GM06990 (cell line): ENCODE results near the gene ZNF407.

Source experiments
- DNase-seq: peaks from one replicate; pipeline ENCODE4 v3.0.0-alpha.2; 2011; ENCODE audit not compliant: insufficient read length; ENCODE audit errors: extremely low read depth
- H3K27me3 ChIP-seq: replicated peaks from 2 replicates; pipeline ENCODE4 v1.6.0; 2011; ENCODE audit warnings: low read length; ENCODE audit not compliant: control insufficient read depth, insufficient read depth
- H3K36me3 ChIP-seq: 2 replicates; pipeline ENCODE4 v1.5.1; 2011; ENCODE audit warnings: low read length; ENCODE audit not compliant: control insufficient read depth, insufficient read depth
- H3K4me3 ChIP-seq: replicated peaks from 2 replicates; pipeline ENCODE4 v1.5.1; 2011; ENCODE audit warnings: low read depth, mild to moderate bottlenecking, control low read depth, low read length
- TF ChIP-seq, protein P1 (sequence below): IDR thresholded peaks from 2 replicates; pipeline ENCODE4 v1.5.1; 2011; ENCODE audit warnings: low read length, control low read depth, mild to moderate bottlenecking, inconsistent platforms; ENCODE audit not compliant: insufficient read depth, poor library complexity, severe bottlenecking

Gene ZNF407

DNA sequence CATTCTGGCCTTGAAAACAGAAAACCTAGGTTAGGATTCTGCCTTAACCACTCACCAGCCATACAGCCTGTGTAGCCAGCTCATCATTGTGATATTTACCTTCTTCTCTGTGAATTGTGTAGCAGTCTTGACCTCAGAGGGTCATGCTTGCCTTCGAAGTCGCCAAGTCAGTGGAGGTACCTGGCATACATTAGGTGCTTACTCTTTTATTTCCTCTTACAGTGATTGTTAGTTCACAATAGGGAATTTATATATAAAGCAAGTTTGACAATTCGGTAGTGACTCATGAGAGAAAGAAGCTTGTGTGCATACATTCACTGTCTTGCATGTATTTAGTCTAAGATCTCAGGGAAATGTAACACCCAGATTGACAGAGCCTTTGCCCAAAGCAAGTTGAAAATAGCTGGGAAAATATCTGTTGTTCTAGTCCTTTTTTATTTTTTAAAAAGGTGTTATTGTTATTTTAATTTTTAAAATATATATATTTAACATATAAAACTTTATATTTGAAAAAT, 320.7 kb downstream of the ZNF407 start:
- H3K4me3 ChIP-seq, result no peak overlapping the region
- no peaks in the 10 kb centered on the region for H3K27me3 ChIP-seq
- no peak for DNase-seq
- H3K36me3 ChIP-seq, result no peaks in the 10 kb centered on the region; the same call in 1 of the 2 replicates
- TF ChIP-seq, protein P1, sequence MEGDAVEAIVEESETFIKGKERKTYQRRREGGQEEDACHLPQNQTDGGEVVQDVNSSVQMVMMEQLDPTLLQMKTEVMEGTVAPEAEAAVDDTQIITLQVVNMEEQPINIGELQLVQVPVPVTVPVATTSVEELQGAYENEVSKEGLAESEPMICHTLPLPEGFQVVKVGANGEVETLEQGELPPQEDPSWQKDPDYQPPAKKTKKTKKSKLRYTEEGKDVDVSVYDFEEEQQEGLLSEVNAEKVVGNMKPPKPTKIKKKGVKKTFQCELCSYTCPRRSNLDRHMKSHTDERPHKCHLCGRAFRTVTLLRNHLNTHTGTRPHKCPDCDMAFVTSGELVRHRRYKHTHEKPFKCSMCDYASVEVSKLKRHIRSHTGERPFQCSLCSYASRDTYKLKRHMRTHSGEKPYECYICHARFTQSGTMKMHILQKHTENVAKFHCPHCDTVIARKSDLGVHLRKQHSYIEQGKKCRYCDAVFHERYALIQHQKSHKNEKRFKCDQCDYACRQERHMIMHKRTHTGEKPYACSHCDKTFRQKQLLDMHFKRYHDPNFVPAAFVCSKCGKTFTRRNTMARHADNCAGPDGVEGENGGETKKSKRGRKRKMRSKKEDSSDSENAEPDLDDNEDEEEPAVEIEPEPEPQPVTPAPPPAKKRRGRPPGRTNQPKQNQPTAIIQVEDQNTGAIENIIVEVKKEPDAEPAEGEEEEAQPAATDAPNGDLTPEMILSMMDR, result no peak

DNA sequence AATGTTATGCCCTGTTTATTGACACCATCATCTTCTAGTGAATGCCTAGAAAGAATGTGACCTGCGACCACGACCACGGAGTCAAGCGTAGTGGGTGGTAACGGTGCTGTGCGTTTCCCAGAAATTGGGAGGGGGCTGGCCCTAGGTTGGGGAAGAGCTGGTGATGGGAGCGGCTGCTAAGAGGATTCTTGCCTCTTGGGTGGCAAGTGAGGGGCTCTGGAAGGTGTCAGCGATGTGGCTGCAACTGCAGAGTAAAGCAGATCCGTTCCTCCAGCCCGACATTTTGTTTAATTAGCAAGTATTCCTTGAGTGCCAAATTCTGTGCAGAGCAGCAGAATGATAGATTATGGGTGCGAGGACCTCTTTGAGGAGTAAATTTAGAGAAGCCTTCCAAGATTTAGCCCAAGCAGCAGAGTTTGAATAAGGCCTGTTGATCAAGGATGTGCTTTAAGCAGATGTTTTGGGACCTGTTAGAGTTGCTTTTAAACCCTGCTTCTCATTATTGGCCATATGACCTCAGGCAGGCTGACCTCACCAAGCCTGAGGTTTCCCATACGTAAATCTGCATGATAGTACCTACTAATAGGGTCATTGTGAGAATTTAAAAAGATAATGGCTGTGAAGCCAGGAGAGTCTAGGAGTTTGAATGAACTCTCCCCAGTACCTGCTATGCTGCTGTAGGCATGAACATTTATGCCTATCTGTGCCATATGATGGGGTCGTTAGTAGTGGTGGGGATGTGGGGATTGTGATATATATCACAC, 323.6 kb downstream of the ZNF407 start:
- no peak for DNase-seq
- Histone ChIP-seq H3K36me3 (no peaks in the 10 kb centered on the region; the same call in 1 of the 2 replicates), H3K4me3 (no peak overlapping the region), H3K27me3 (no peaks in the 10 kb centered on the region)
- TF ChIP-seq, protein P1, result no peak

DNA sequence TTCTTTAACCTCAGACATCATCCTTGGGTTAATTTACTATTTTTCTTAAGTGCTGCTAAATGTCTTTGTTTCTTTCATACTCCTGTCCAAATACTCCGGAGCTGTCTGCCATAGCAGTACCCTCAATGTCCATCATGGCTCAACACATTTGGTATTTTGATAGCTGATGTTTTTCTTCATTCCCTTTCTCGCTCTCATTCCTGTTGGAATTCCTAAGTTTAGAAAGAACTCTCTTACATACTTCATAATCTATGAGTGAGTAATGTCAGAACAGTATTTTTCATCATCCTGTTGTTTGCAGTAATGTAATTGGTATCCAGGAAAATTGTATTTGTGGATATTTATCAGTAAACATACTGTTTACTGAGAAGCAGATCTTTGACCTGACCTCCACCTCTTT, 328.4 kb downstream of the ZNF407 start:
- H3K4me3 ChIP-seq, result no peak overlapping the region
- H3K27me3 ChIP-seq, result no peaks in the 10 kb centered on the region
- TF ChIP-seq, protein P1, result no peak
- no peak for DNase-seq
- H3K36me3 ChIP-seq, result no peaks in the 10 kb centered on the region; the same call in 1 of the 2 replicates

DNA sequence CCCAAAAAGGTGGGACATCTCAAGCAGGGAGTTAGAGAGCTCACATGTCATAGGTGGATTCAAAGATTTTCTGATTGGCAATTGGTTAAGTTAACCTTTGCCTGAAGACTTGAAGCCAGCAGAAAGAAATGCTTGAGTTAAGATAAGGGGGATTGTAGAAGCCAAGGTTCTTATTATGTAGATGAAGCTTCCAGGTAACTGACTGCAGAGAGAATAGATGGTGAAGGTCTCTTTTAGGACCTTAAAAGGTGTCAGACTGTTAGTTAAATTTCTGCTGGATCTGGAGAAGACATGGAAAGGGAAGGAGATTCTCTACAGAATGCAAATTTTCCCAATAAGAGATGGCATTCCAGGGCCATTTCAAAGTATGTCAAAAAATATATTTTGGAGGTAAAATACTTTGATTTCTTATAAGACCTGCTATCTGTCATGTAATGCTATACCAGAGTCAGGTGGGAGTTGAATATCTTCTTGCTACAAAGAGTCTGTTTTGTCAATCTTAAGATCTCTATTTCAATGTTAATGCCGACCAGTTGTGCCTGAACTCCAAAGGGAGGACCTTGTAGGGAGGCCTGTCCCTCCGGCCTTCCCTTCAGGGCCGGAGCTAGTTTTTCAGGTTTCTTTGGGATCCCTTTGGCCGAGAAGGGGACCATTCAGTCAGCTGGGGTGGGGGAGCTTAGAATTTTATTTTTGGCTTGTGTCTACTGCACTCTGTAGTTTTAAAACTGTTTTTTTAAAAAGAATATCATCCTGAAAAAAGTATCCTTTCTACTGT, 330.7 kb downstream of the ZNF407 start:
- DNase-seq, result no peak
- TF ChIP-seq, protein P1, result no peak
- no peak overlapping the region for H3K4me3 ChIP-seq
- no peaks in the 10 kb centered on the region for H3K36me3 ChIP-seq
- H3K27me3 ChIP-seq, result no peaks in the 10 kb centered on the region

DNA sequence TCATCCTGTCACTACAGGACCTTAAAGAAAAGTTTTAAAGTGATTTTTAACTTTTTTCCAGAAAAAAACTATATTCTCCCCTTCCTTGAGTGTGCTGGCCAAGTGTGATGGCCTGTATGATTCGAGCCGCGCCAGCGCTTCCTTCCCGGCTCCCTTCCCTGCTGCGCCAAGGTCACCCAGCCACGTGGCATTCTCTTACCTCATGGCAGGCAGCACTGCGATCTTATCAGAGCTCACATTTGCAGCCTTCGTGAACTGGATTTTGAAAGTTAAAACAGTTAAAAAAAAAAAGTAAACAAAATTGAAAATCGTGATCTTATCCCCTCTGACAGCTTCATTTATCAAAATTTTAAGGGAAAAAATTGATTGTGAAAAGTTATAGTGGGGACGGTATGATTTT, 331.4 kb downstream of the ZNF407 start:
- TF ChIP-seq, protein P1, result no peak
- Histone ChIP-seq H3K36me3 (no peaks in the 10 kb centered on the region), H3K4me3 (no peak overlapping the region), H3K27me3 (no peaks in the 10 kb centered on the region)
- no peak for DNase-seq
